Endodermal cell (in vitro differentiated cells): ENCODE data around the gene IL18. TPM values are rescaled to one million over a fixed set of nuclear protein-coding genes. Genes with fewer than 3 reads are reported as not detected.

Experiments used
- DNase-seq: peaks from one replicate; pipeline ENCODE4 v3.0.0-alpha.2; 2017
- H3K27ac ChIP-seq: 2 replicates; pipeline ENCODE4 v1.5.1; 2013; ENCODE audit warnings: mild to moderate bottlenecking, low read depth, low read length, moderate library complexity
- H3K27me3 ChIP-seq: 2 replicates; pipeline ENCODE4 v1.6.1; 2013; ENCODE audit warnings: mild to moderate bottlenecking, low read length, moderate library complexity; ENCODE audit not compliant: insufficient read depth, control insufficient read depth, poor library complexity, severe bottlenecking
- H3K36me3 ChIP-seq: 2 replicates; pipeline ENCODE4 v1.7.0; 2013; ENCODE audit warnings: mild to moderate bottlenecking, low read length, moderate library complexity; ENCODE audit not compliant: control insufficient read depth, insufficient read depth
- H3K4me1 ChIP-seq: one replicate; pipeline ENCODE4 v1.7.0; 2013; ENCODE audit warnings: low read length; ENCODE audit not compliant: control insufficient read depth, insufficient read depth
- H3K4me3 ChIP-seq: 2 replicates; pipeline ENCODE4 v1.5.1; 2013; ENCODE audit warnings: mild to moderate bottlenecking, low read length, moderate library complexity
- H3K9ac ChIP-seq: 2 replicates; pipeline ENCODE4 v1.6.1; 2013; ENCODE audit warnings: mild to moderate bottlenecking, low read length, moderate library complexity; ENCODE audit not compliant: poor library complexity, severe bottlenecking; ENCODE audit errors: extremely low read depth
- H3K9me3 ChIP-seq: 2 replicates; pipeline ENCODE4 v1.6.1; 2013; ENCODE audit warnings: mild to moderate bottlenecking, low read length, moderate library complexity; ENCODE audit not compliant: control insufficient read depth
- H3K27ac Mint-ChIP-seq: 2 replicates; pipeline ENCODE4 v1.8.0; 2020; ENCODE audit warnings: mixed read lengths
- H3K27me3 Mint-ChIP-seq: 2 replicates; pipeline ENCODE4 v1.8.0; 2021; ENCODE audit warnings: mild to moderate bottlenecking, mixed read lengths; ENCODE audit not compliant: insufficient read depth
- H3K36me3 Mint-ChIP-seq: 2 replicates; pipeline ENCODE4 v1.8.0; 2020; ENCODE audit warnings: low read depth, mixed read lengths
- H3K4me1 Mint-ChIP-seq: 2 replicates; pipeline ENCODE4 v1.8.0; 2020; ENCODE audit warnings: mixed read lengths
- H3K4me3 Mint-ChIP-seq: 2 replicates; pipeline ENCODE4 v1.8.0; 2020; ENCODE audit warnings: mild to moderate bottlenecking, moderate library complexity, mixed read lengths
- H3K9me3 Mint-ChIP-seq: 2 replicates; pipeline ENCODE4 v1.8.0; 2020; ENCODE audit warnings: mild to moderate bottlenecking, mixed read lengths
- WGBS, 2 experiments: methylation state at CpG; one replicate each; pipeline versions ENCODE4 v1.1.5 to v1.1.7; 2013; ENCODE audit warnings: missing lambda C conversion rate in 2 of 2, mixed read lengths in 1 of 2; ENCODE audit not compliant: insufficient coverage in 1 of 2, insufficient read length in 1 of 2; 5-methylcytosine and 5-hydroxymethylcytosine counted together
- total RNA-seq, 2 donors: library from RNA; stranded (reverse); fragmentation: NEBNext Ultra II Directional in 1 of 2; extraction: Animal tissue kit (Norgen Biotek cat#: 25700) in 1 of 2; gene quantifications; 2 replicates in 1 of 2; 3 replicates in 1 of 2; pipeline ENCODE4 v1.2.1, GENCODE V29; 2021
- TF ChIP-seq, protein P1 (sequence below): fragments of 200-600 bp; sonication (generic); conservative IDR thresholded peaks from 2 replicates; pipeline ENCODE4 v1.5.0; 2021; ENCODE audit warnings: antibody characterized with exemption, mild to moderate bottlenecking

The IL18 gene
- total RNA-seq, 2 donors from 2014 or later: 1.00 TPM; not detected in 1

DNA sequence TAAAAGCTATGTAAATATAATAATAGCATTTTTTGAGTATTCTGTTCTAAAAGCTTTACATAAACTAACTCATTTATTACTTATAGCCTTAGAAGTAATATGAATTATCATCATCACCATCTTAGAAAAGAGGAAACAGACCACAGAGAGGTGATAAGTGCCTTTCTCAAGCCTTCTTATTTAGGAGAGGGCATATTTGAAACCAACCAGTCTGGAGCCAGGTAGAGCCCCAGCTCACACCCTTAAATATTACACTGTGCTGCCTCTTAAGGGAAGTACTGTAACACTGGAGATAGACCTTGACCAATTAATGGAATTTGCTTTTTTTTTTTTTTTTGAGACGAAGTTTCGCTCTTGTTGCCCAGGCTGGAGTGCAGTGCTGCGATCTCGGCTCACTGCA lies 13.7 kb upstream of the IL18 start:
- H3K27me3 ChIP-seq: no peaks in the 10 kb centered on the region
- no peak overlapping the region for H3K4me3 Mint-ChIP-seq
- no peak overlapping the region for H3K27ac ChIP-seq
- H3K4me1 ChIP-seq: no peaks in the 10 kb centered on the region
- H3K9me3 Mint-ChIP-seq: peaks cover 7% of the 10 kb centered on the region
- H3K9me3 ChIP-seq: no peaks in the 10 kb centered on the region
- TF ChIP-seq, protein P1, sequence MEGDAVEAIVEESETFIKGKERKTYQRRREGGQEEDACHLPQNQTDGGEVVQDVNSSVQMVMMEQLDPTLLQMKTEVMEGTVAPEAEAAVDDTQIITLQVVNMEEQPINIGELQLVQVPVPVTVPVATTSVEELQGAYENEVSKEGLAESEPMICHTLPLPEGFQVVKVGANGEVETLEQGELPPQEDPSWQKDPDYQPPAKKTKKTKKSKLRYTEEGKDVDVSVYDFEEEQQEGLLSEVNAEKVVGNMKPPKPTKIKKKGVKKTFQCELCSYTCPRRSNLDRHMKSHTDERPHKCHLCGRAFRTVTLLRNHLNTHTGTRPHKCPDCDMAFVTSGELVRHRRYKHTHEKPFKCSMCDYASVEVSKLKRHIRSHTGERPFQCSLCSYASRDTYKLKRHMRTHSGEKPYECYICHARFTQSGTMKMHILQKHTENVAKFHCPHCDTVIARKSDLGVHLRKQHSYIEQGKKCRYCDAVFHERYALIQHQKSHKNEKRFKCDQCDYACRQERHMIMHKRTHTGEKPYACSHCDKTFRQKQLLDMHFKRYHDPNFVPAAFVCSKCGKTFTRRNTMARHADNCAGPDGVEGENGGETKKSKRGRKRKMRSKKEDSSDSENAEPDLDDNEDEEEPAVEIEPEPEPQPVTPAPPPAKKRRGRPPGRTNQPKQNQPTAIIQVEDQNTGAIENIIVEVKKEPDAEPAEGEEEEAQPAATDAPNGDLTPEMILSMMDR: no peak
- H3K4me1 Mint-ChIP-seq: no peaks in the 10 kb centered on the region
- H3K4me3 ChIP-seq: no peak overlapping the region
- H3K27ac Mint-ChIP-seq: no peak overlapping the region
- H3K36me3 Mint-ChIP-seq: no peaks in the 10 kb centered on the region
- peaks cover 15% of the 10 kb centered on the region for H3K27me3 Mint-ChIP-seq
- DNase-seq: no peak
- H3K9ac ChIP-seq: no peak overlapping the region
- WGBS, 2 experiments: 91% methylated on average over 4 of the region's 4 CpGs; no CpG with 5 or more reads in 1 of the 2 experiments
- H3K36me3 ChIP-seq: no peaks in the 10 kb centered on the region

DNA sequence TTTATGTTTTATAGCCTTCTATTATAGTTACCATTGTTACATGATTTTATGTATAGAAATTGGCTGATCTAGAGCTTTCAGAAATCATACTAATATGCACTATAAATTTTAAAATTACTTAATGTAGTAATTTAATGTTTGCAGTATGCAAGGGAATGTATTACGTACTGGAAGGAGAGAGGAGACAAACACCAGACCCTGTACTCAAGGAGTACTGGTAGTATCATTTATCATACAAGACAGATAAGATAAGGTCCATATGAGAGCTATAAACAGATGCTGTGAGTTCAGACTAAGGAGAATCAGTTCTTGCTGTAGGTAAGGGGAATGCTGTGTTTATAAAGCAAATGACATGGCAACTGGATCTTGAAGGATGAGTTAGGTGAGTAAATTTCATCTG lies 12.2 kb upstream of the IL18 start:
- no peaks in the 10 kb centered on the region for H3K36me3 Mint-ChIP-seq
- Histone ChIP-seq H3K4me1 (no peaks in the 10 kb centered on the region), H3K27me3 (no peaks in the 10 kb centered on the region), H3K9me3 (no peaks in the 10 kb centered on the region), H3K27ac (no peak overlapping the region), H3K36me3 (no peaks in the 10 kb centered on the region), H3K4me3 (no peak overlapping the region), H3K9ac (no peak overlapping the region)
- no peak overlapping the region for H3K4me3 Mint-ChIP-seq
- DNase-seq: no peak
- H3K27me3 Mint-ChIP-seq: peaks cover 15% of the 10 kb centered on the region
- H3K27ac Mint-ChIP-seq: no peak overlapping the region
- no peaks in the 10 kb centered on the region for H3K4me1 Mint-ChIP-seq
- 100% methylated on average over 1 of the region's 1 CpG; no CpG with 5 or more reads in 1 of the 2 experiments for WGBS, 2 experiments
- H3K9me3 Mint-ChIP-seq: no peaks in the 10 kb centered on the region
- TF ChIP-seq, protein P1: no peak

DNA sequence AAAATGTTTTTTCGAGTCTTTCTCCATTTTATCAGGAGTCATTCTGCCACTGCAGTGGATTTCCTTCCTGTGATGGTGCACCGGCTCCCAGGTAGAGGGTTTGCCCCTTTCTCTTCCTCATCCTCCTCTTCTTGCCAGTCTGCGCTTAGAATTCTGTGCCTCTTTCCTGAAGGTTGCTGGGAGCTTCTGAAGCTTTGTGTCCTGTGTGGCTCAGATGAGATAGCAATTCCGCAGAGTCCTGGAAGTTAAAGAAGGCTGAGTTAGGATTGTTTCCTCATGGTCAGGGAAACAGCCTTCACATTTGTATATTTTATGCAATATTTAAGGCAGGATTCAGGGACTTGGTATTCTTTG lies 11.7 kb upstream of the IL18 start:
- H3K4me3 Mint-ChIP-seq: peak overlapping the region; percentile 29
- H3K27ac Mint-ChIP-seq: no peak overlapping the region
- Histone ChIP-seq H3K9me3 (no peaks in the 10 kb centered on the region), H3K9ac (no peak overlapping the region), H3K4me1 (no peaks in the 10 kb centered on the region), H3K4me3 (peak overlapping the region; percentile 67), H3K27ac (no peak overlapping the region), H3K27me3 (no peaks in the 10 kb centered on the region), H3K36me3 (no peaks in the 10 kb centered on the region)
- peaks cover 15% of the 10 kb centered on the region for H3K27me3 Mint-ChIP-seq
- DNase-seq: no peak
- H3K4me1 Mint-ChIP-seq: no peaks in the 10 kb centered on the region
- 74 to 91% methylated on average over 2 to 4 of the region's 4 CpGs for WGBS, 2 experiments
- H3K36me3 Mint-ChIP-seq: no peaks in the 10 kb centered on the region
- TF ChIP-seq, protein P1: no peak
- H3K9me3 Mint-ChIP-seq: no peaks in the 10 kb centered on the region
